ENCODE measurements around the gene ABCD2.
"Not testable (repeated sequence)": the region's sequence is repeated elsewhere in the genome, so short reads cannot be mapped to it uniquely, and the experiment has no call there.

The ABCD2 gene

GRCh38 chr12:39532448-39532847, 87.2 kb downstream of the ABCD2 start:
- no peak for DNase-seq

DNA sequence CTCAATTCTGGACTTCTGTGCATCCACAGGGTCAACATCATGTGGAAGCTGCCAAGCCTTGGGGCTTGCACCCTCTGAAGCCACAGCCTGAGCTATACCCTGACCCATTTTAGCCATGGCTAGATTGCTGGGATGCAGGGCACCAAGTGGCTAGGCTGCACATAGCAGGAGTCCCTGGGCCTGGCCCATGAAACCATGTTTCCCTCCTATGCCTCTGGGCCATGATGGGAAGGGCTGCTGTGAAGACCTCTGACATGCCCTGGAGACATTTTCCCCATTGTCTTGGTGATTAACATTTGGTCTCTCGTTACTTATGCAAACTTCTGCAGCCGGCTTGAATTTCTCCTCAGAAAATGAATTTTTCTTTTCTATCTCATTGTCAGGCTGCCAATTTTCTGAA, 92.6 kb downstream of the ABCD2 start:
- DNase-seq = no peak

DNA sequence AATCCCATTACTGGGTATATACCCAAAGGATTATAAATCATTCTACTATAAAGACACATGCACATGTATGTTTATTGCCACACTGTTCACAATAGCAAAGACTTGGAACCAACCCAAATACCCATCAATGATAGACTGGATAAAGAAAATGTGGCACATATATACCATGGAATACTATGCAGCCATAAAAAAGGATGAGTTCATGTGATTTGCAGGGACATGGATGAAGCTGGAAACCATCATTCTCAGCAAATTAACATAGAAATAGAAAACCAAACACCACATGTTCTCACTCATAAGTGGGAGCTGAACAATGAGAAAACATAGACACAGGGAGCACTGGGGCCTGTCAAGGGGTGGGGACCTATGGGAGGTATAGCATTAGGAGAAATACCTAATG, 97.4 kb downstream of the ABCD2 start:
- not testable (repeated sequence) for DNase-seq

DNA sequence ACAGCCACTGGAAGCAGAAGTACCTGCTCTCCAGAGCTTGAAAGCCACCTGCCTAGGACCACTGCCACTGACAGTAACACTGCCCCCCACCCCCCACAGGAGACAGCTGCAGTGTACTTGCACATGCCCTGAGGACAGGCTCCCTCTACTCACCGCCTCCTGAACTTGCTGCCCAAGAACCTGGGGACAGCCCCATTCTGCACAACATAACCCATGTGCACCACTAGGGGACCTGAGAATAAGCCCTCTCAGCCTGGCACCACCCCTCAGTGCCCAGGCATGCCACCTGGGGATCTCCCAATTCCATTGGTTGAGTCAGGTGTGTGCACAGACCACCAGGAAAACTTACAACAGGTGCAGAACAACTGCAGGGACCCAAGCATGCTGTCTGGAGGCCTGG, 109.6 kb downstream of the ABCD2 start:
- no peak for DNase-seq

DNA sequence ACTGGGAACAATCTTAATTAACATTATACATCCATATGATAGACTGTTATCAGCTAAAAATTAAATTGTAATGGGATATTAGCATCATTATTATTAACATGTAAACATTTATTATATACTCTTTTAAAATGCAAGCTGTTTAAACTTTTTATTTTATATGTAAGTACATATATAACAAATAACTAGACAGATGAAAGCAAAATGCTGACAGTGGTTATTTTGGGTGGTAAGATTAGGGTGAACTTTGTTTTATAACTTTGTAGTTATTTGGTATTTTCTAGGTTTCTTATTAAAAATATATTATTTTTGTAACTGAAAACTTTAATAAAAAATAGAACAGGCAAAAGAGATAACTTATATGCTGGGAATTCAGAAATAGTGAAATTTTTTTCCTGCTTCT, 114.0 kb downstream of the ABCD2 start:
- DNase-seq = no peak

GRCh38 chr12:39505023-39505422, 114.6 kb downstream of the ABCD2 start:
- no peak for DNase-seq

GRCh38 chr12:39503439-39503838, 116.2 kb downstream of the ABCD2 start:
- no peak for DNase-seq

GRCh38 chr12:39502726-39503125, 116.9 kb downstream of the ABCD2 start:
- DNase-seq = no peak
